OCI-LY1 (cell line): ENCODE data around the gene TATDN2.
A peak's percentile ranks its signal among the peaks of the same experiment; 100 is the strongest.
"Not testable (repeated sequence)": the region's sequence is repeated elsewhere in the genome, so short reads cannot be mapped to it uniquely, and the experiment has no call there.

ENCODE experiments used
- H2AFZ ChIP-seq: fragments of 200-600 bp; sonication (generic), shearing (Covaris generic); 2 replicates; pipeline ENCODE4 v1.6.0; 2014; ENCODE audit warnings: antibody characterized with exemption, mild to moderate bottlenecking, low read length
- H3F3A ChIP-seq: fragments of 200-600 bp; sonication (generic), shearing (Covaris generic); 2 replicates; pipeline ENCODE4 v1.6.0; 2014; ENCODE audit warnings: mild to moderate bottlenecking, antibody characterized with exemption, low read length, moderate library complexity; ENCODE audit not compliant: insufficient read depth
- H3K27ac ChIP-seq: fragments of 200-600 bp; sonication (generic); 2 replicates; pipeline ENCODE4 v1.5.1; 2014; ENCODE audit warnings: low read length, mixed run types, mild to moderate bottlenecking, low read depth; ENCODE audit not compliant: poor library complexity, severe bottlenecking
- H3K27me3 ChIP-seq: fragments of 200-600 bp; sonication (generic); 2 replicates; pipeline ENCODE4 v1.6.0; 2014; ENCODE audit warnings: antibody characterized with exemption, mild to moderate bottlenecking, low read length, moderate library complexity; ENCODE audit not compliant: insufficient read depth
- H3K36me3 ChIP-seq: fragments of 200-600 bp; sonication (generic); 2 replicates; pipeline ENCODE4 v1.6.1; 2014; ENCODE audit warnings: mild to moderate bottlenecking, antibody characterized with exemption, low read length, moderate library complexity, mixed read lengths; ENCODE audit not compliant: insufficient read depth
- H3K4me1 ChIP-seq: fragments of 200-600 bp; sonication (generic); 2 replicates; pipeline ENCODE4 v1.5.1; 2014; ENCODE audit warnings: mild to moderate bottlenecking, low read length, moderate library complexity; ENCODE audit not compliant: insufficient read depth, severe bottlenecking
- H3K4me2 ChIP-seq: fragments of 200-600 bp; sonication (generic), shearing (Covaris generic); 2 replicates; pipeline ENCODE4 v1.6.1; 2014; ENCODE audit warnings: low read length
- H3K4me3 ChIP-seq: fragments of 200-600 bp; sonication (generic); 2 replicates; pipeline ENCODE4 v1.5.1; 2014; ENCODE audit warnings: low read length, low read depth, mild to moderate bottlenecking, mixed read lengths; ENCODE audit not compliant: poor library complexity, severe bottlenecking
- H3K79me2 ChIP-seq: fragments of 200-600 bp; shearing (Covaris generic); 2 replicates; pipeline ENCODE4 v1.6.1; 2016; ENCODE audit warnings: mixed run types, low read length, mixed read lengths; ENCODE audit not compliant: insufficient read depth
- H3K9ac ChIP-seq: fragments of 200-600 bp; sonication (generic), shearing (Covaris generic); 2 replicates; pipeline ENCODE4 v1.6.1; 2014; ENCODE audit warnings: mild to moderate bottlenecking, low read length, mixed read lengths
- H3K9me2 ChIP-seq: fragments of 200-600 bp; sonication (generic), shearing (Covaris generic); 2 replicates; pipeline ENCODE4 v1.6.1; 2014; ENCODE audit warnings: low read depth, mild to moderate bottlenecking, low read length, mixed read lengths
- H3K9me3 ChIP-seq: fragments of 200-600 bp; shearing (Covaris generic); 2 replicates; pipeline ENCODE4 v1.6.1; 2014; ENCODE audit warnings: low read length, mixed read lengths
- H4K20me1 ChIP-seq: fragments of 200-600 bp; sonication (generic), shearing (Covaris generic); 2 replicates; pipeline ENCODE4 v1.6.0; 2016; ENCODE audit warnings: mild to moderate bottlenecking, low read length; ENCODE audit not compliant: insufficient read depth
- EZH2 ChIP-seq: fragments of 200-600 bp; sonication (generic), shearing (Covaris generic); IDR thresholded peaks from 2 replicates; pipeline ENCODE4 v1.8.0; 2017; ENCODE audit warnings: borderline replicate concordance, mixed run types, mild to moderate bottlenecking, antibody characterized with exemption, low read length, moderate library complexity, mixed read lengths
- TF ChIP-seq, protein P1 (sequence below): fragments of 200-600 bp; sonication (generic), shearing (Covaris generic); IDR thresholded peaks from 2 replicates; pipeline ENCODE4 v1.5.1; 2017; ENCODE audit warnings: mild to moderate bottlenecking, antibody characterized with exemption, low read length, moderate library complexity, mixed read lengths

TATDN2 gene

DNA sequence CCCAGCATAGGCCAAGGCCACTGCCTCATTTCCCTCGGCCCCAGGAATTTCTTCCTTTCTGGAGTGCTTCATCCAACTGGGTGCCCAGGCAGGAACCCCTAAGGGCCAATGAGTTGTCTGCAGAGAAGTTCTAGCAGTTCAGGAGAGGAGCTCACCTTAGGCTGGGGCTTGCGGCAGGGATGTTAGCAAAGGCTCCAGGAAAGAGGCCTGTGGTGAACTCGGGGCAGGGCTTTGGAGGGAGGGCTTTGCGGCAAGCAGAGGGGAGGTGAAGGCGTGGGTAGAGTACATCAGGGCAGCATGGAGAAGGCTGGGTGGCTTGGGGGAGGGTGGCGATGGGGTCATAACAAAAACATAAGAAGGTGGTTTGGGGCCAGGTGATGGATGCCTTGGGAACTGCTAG lies 43.4 kb downstream of the TATDN2 start:
- Histone ChIP-seq H3K4me2 (no peak overlapping the region), H3K79me2 (no peaks in the 10 kb centered on the region), H3K4me1 (peaks cover 18% of the 10 kb centered on the region), H2AFZ (no peak overlapping the region), H3F3A (no peaks in the 10 kb centered on the region), H3K9ac (no peak overlapping the region), H3K4me3 (no peak overlapping the region), H3K36me3 (peaks cover 53% of the 10 kb centered on the region), H3K27me3 (no peaks in the 10 kb centered on the region), H3K9me3 (no peaks in the 10 kb centered on the region), H3K9me2 (no peaks in the 10 kb centered on the region), H4K20me1 (no peaks in the 10 kb centered on the region), H3K27ac (peak overlapping the region; percentile 81)
- TF ChIP-seq, protein P1, sequence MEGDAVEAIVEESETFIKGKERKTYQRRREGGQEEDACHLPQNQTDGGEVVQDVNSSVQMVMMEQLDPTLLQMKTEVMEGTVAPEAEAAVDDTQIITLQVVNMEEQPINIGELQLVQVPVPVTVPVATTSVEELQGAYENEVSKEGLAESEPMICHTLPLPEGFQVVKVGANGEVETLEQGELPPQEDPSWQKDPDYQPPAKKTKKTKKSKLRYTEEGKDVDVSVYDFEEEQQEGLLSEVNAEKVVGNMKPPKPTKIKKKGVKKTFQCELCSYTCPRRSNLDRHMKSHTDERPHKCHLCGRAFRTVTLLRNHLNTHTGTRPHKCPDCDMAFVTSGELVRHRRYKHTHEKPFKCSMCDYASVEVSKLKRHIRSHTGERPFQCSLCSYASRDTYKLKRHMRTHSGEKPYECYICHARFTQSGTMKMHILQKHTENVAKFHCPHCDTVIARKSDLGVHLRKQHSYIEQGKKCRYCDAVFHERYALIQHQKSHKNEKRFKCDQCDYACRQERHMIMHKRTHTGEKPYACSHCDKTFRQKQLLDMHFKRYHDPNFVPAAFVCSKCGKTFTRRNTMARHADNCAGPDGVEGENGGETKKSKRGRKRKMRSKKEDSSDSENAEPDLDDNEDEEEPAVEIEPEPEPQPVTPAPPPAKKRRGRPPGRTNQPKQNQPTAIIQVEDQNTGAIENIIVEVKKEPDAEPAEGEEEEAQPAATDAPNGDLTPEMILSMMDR = no peak

DNA sequence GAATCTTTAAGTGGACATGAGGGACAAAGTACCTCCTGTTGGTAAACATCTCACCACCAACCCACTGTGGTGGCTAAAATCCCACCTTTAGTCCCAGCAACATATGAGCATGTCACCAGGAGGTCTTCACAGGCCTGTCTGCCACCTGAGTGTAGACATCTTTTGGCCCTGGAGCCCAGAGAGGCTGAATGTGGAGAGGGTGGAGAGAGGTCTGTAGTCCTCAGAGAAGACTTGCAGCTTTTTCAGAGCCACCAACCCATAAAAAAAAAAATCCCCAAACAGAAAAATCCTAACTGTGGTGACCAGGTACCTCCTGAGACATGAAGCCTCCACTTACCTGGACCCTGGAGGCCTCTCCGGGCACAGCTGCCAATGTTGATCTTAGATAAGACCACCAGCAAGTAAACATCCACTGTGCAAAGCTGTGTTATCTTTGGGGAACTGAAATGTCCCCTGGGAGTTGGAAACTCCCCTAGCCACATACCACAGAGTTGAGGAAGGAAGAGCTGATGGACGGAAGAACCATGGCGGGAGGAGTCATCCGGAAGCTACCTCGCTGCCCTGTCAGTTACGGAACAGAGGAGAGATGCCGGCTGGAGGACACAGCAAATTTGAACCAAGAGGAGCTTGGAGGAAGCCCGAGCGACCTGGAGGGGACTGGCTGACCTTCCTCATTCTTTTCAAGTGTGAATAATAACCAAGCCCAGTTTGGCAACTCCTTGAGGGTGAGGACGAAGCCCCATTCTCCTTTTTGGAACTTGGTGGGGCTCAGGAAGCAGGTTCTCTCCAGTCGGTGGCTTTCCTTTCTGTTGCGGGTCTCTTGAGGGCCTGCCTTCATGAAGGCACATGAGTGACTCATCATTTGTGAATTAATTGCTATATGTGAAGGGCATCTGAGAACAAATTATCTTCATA lies 44.5 kb downstream of the TATDN2 start, which contains the start of gene GHRL:
GHRL (minus strand) TSS at position 443 of the 915 bp plus-strand sequence. CDS start 2,767 bp downstream, outside the sequence.
- TF ChIP-seq EZH2 = no peak
- TF ChIP-seq, protein P1 = no peak
- peak within 1 kb of the TSS; percentile 13; the same call in 1 of the 2 replicates for H3K9ac ChIP-seq
- no peaks in the 10 kb centered on the region for H3K9me2 ChIP-seq
- no peaks in the 10 kb centered on the region for H3K9me3 ChIP-seq
- no peak within 1 kb of the TSS for H2AFZ ChIP-seq
- no peaks in the 10 kb centered on the region for H3K27me3 ChIP-seq
- H3K36me3 ChIP-seq = peaks cover 51% of the 10 kb centered on the region
- peak within 1 kb of the TSS; percentile 18 for H3K4me3 ChIP-seq
- no peaks in the 10 kb centered on the region for H3F3A ChIP-seq
- H3K4me1 ChIP-seq = peaks cover 18% of the 10 kb centered on the region
- peak within 1 kb of the TSS; percentile 81 for H3K27ac ChIP-seq
- peak within 1 kb of the TSS; percentile 39 for H3K4me2 ChIP-seq
- H4K20me1 ChIP-seq = no peaks in the 10 kb centered on the region
- H3K79me2 ChIP-seq = no peaks in the 10 kb centered on the region

DNA sequence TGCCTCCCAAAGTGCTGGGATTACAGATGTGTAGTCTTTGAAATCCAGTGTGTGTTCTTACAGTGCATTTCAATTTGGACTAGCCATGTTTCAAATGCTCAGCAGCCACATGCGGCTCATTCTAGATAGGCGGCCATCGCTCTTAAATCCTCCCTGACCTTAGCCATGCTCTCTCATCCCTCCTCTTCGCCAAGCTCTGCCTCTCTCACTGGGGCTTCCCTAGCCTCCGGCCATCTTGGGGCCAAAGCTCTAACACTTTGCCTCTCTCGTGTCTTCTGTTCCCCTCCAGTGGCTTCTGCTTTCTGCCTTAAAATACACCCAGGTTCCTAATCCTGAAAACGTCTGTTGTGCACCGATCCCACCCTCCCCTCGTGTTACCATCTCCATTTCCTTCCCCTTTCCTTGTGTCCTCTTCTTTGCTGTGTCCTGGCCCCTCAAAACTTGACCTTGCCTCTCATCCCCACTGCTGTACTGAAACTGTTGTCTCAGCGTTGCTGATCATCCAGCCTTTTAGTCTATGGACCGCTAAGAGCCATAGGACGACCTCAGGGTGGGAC lies 45.8 kb downstream of the TATDN2 start:
- no peak overlapping the region for H3K4me2 ChIP-seq
- peaks cover 20% of the 10 kb centered on the region for H3K4me1 ChIP-seq
- H3K79me2 ChIP-seq = no peaks in the 10 kb centered on the region
- H3K4me3 ChIP-seq = no peak overlapping the region
- H3K9me3 ChIP-seq = no peaks in the 10 kb centered on the region
- H3K27ac ChIP-seq = peak overlapping the region; percentile 81
- no peaks in the 10 kb centered on the region for H3K9me2 ChIP-seq
- H3K36me3 ChIP-seq = peaks cover 46% of the 10 kb centered on the region
- no peaks in the 10 kb centered on the region for H3K27me3 ChIP-seq
- H3K9ac ChIP-seq = no peak overlapping the region
- no peak for TF ChIP-seq EZH2
- TF ChIP-seq, protein P1 = no peak
- no peaks in the 10 kb centered on the region for H4K20me1 ChIP-seq
- no peaks in the 10 kb centered on the region for H3F3A ChIP-seq
- H2AFZ ChIP-seq = no peak overlapping the region

DNA sequence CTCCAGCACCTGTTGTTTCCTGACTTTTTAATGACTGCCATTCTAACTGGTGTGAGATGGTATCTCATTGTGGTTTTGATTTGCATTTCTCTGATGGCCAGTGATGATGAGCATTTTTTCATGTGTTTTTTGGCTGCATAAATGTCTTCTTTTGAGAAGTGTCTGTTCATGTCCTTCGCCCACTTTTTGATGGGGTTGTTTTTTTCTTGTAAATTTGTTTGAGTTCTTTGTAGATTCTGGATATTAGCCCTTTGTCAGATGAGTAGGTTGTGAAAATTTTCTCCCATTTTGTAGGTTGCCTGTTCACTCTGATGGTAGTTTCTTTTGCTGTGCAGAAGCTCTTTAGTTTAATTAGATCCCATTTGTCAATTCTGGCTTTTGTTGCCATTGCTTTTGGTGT lies 49.8 kb downstream of the TATDN2 start:
- not testable (repeated sequence) for H3F3A ChIP-seq, H2AFZ ChIP-seq, H3K9me2 ChIP-seq, H3K9ac ChIP-seq, H3K27me3 ChIP-seq, H3K27ac ChIP-seq, H3K9me3 ChIP-seq, H4K20me1 ChIP-seq, H3K4me2 ChIP-seq, H3K79me2 ChIP-seq, H3K4me3 ChIP-seq
- H3K4me1 ChIP-seq = peaks cover 12% of the 10 kb centered on the region
- peaks cover 79% of the 10 kb centered on the region for H3K36me3 ChIP-seq
